ENCODE measurements around the gene DNAAF3.
A peak's percentile ranks its signal among the peaks of the same experiment; 100 is the strongest.
"Not testable (repeated sequence)": the region's sequence is repeated elsewhere in the genome, so short reads cannot be mapped to it uniquely, and the experiment has no call there.

Gene DNAAF3

DNA sequence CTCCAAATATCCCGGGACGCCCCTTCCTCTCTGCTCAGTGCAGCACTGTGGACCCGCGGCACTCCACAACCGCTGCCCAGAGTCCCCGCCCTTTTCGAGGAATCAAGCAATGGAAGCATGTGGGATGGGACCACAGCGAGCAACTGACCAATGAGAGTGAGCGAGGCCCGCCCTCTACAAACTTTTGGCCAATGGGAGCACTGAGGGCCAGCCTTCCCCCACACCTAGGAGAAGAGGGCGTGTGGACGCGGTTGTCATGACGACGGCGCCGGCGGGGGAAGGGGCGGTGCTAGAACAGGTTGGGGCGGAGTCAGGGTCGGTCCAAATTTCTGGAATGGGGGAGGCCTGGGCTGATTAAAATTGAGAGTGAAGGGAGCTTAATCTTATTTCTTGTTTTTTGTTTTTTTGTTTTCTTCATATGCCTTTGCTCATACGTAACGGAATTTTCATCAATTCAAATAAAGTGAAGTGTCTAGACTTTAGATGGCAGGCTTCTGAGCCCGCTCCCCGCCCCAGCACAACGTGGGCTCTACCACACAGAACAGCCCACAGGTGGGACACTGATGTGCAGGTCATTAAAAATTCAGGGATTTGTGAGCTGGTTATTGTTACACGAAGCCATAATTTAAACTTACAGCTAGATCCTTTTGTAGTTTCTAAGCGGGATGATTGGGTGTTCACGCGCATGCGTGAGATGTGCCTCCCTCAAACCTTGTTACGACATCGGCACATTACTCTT lies at the start of gene DNAAF3:
DNAAF3 (minus strand) TSS at position 84 of the 739 bp plus-strand sequence. CDS start 200 bp downstream, outside the sequence.
- H3K9me3 ChIP-seq (ENCODE audit: control insufficient read depth, low read depth, low read length), result no peaks in the 10 kb centered on the region
- no peaks in the 10 kb centered on the region for H3K36me3 ChIP-seq (ENCODE audit: control insufficient read depth, low read depth, low read length)
- peak within 1 kb of the TSS; percentile 89 for H3K27ac ChIP-seq (ENCODE audit: low read length)
- H3K9ac ChIP-seq (ENCODE audit: low read length), result peak within 1 kb of the TSS; percentile 61
- peaks cover 47% of the 10 kb centered on the region for H3K27me3 ChIP-seq (ENCODE audit: control insufficient read depth, insufficient read depth, low read length)
- H3K4me3 ChIP-seq (ENCODE audit: low read length), result peak within 1 kb of the TSS; percentile 71
- H3K4me1 ChIP-seq (ENCODE audit: control insufficient read depth, low read depth, low read length), result peaks cover 4% of the 10 kb centered on the region

- no peak overlapping the region for H3K9ac ChIP-seq (ENCODE audit: low read length)
- H3K9me3 ChIP-seq (ENCODE audit: control insufficient read depth, low read depth, low read length), result no peaks in the 10 kb centered on the region
- no peak overlapping the region for H3K27ac ChIP-seq (ENCODE audit: low read length)
- H3K4me3 ChIP-seq (ENCODE audit: low read length), result no peak overlapping the region
- H3K27me3 ChIP-seq (ENCODE audit: control insufficient read depth, insufficient read depth, low read length), result no peaks in the 10 kb centered on the region
- H3K4me1 ChIP-seq (ENCODE audit: control insufficient read depth, low read depth, low read length), result peaks cover 3% of the 10 kb centered on the region
- H3K36me3 ChIP-seq (ENCODE audit: control insufficient read depth, low read depth, low read length), result no peaks in the 10 kb centered on the region
Observed at GRCh38 chr19:55213547-55213946, 47.1 kb upstream of the DNAAF3 start.

DNA sequence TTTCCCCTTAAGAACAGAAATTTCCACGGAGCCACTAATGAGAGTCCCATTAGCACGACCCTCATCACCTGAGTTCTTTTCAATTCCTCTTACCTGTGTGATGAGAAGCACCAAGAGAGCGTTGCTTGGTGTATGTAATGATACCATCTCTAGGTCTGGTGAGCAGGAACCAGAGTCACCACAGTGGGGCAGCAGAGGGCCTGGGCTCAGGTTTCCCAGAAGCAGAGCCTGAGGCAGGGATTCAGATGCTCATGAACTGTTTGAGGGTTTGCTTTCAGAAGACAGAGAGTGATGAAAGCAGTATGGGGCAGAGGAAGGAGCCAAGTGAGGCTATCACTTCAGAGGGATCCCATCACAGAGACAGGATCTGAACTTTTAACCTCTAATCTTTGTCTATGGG lies 46.0 kb upstream of the DNAAF3 start:
- Histone ChIP-seq H3K9me3 (ENCODE audit: control insufficient read depth, low read depth, low read length) (no peaks in the 10 kb centered on the region), H3K4me3 (ENCODE audit: low read length) (no peak overlapping the region), H3K27me3 (ENCODE audit: control insufficient read depth, insufficient read depth, low read length) (no peaks in the 10 kb centered on the region), H3K9ac (ENCODE audit: low read length) (no peak overlapping the region), H3K27ac (ENCODE audit: low read length) (no peak overlapping the region), H3K4me1 (ENCODE audit: control insufficient read depth, low read depth, low read length) (peaks cover 3% of the 10 kb centered on the region), H3K36me3 (ENCODE audit: control insufficient read depth, low read depth, low read length) (no peaks in the 10 kb centered on the region)

DNA sequence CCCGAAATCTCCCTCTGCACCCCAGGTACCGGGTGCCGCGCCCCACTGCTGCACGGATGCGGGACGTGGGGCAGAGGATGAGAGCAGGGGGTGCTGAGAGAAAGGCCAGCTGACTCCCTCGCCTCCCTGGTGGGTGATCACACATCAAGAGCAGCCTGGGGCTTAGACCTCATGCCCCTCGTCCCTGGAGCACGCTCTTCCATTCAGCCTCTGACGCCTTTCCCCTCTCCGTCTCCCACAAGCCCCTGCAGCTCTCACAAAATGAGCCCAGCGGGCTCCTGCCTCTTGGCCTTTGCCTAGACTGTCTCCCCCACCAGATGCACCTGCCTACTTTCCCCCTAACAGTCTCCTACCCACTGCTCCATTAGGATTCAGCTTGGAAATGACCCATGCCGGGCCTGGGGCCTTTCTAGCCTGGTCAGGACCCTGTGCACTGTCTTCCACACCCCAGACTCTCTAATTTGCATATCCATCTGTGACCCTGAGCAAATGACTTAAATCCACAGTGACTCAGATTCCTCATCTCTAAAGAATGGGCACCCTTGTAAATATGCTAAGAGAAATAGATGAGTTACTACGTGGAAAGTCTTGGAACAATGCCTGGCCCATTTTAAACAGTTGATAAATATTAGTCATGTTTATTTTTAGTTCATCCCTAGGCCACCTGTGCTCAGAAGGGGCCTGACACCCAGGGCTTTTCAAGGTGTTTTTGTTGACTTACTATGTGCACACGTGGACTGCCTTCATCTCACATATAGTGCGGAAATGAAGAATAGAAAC lies 43.5 kb upstream of the DNAAF3 start:
- no peaks in the 10 kb centered on the region for H3K36me3 ChIP-seq (ENCODE audit: control insufficient read depth, low read depth, low read length)
- H3K27ac ChIP-seq (ENCODE audit: low read length), result no peak overlapping the region
- no peaks in the 10 kb centered on the region for H3K27me3 ChIP-seq (ENCODE audit: control insufficient read depth, insufficient read depth, low read length)
- H3K4me3 ChIP-seq (ENCODE audit: low read length), result no peak overlapping the region
- H3K9me3 ChIP-seq (ENCODE audit: control insufficient read depth, low read depth, low read length), result no peaks in the 10 kb centered on the region
- no peaks in the 10 kb centered on the region for H3K4me1 ChIP-seq (ENCODE audit: control insufficient read depth, low read depth, low read length)
- no peak overlapping the region for H3K9ac ChIP-seq (ENCODE audit: low read length)

- Histone ChIP-seq H3K27ac (ENCODE audit: low read length) (no peak within 1 kb of the TSS), H3K9ac (ENCODE audit: low read length) (no peak within 1 kb of the TSS), H3K9me3 (ENCODE audit: control insufficient read depth, low read depth, low read length) (no peaks in the 10 kb centered on the region), H3K4me1 (ENCODE audit: control insufficient read depth, low read depth, low read length) (no peaks in the 10 kb centered on the region), H3K4me3 (ENCODE audit: low read length) (no peak within 1 kb of the TSS), H3K36me3 (ENCODE audit: control insufficient read depth, low read depth, low read length) (no peaks in the 10 kb centered on the region), H3K27me3 (ENCODE audit: control insufficient read depth, insufficient read depth, low read length) (no peaks in the 10 kb centered on the region)
Observed at GRCh38 chr19:55208880-55209692, 42.7 kb upstream of the DNAAF3 start, which contains the start of gene PTPRH. Gene PTPRH (minus strand): TSS chr19:55209501. CDS start chr19:55209433, 68 bp downstream.

- H3K9ac ChIP-seq (ENCODE audit: low read length), result no peak overlapping the region
- no peaks in the 10 kb centered on the region for H3K9me3 ChIP-seq (ENCODE audit: control insufficient read depth, low read depth, low read length)
- H3K4me1 ChIP-seq (ENCODE audit: control insufficient read depth, low read depth, low read length), result no peaks in the 10 kb centered on the region
- no peak overlapping the region for H3K27ac ChIP-seq (ENCODE audit: low read length)
- no peak overlapping the region for H3K4me3 ChIP-seq (ENCODE audit: low read length)
- no peaks in the 10 kb centered on the region for H3K27me3 ChIP-seq (ENCODE audit: control insufficient read depth, insufficient read depth, low read length)
- H3K36me3 ChIP-seq (ENCODE audit: control insufficient read depth, low read depth, low read length), result no peaks in the 10 kb centered on the region
Observed at GRCh38 chr19:55206664-55207500, 40.5 kb upstream of the DNAAF3 start.

GRCh38 chr19:55202199-55202598 lies 35.8 kb upstream of the DNAAF3 start:
- H3K4me1 ChIP-seq (ENCODE audit: control insufficient read depth, low read depth, low read length); H3K36me3 ChIP-seq (ENCODE audit: control insufficient read depth, low read depth, low read length); H3K9ac ChIP-seq (ENCODE audit: low read length); H3K4me3 ChIP-seq (ENCODE audit: low read length); H3K9me3 ChIP-seq (ENCODE audit: control insufficient read depth, low read depth, low read length); H3K27ac ChIP-seq (ENCODE audit: low read length): not testable (repeated sequence)
- H3K27me3 ChIP-seq (ENCODE audit: control insufficient read depth, insufficient read depth, low read length), result peaks cover 10% of the 10 kb centered on the region

DNA sequence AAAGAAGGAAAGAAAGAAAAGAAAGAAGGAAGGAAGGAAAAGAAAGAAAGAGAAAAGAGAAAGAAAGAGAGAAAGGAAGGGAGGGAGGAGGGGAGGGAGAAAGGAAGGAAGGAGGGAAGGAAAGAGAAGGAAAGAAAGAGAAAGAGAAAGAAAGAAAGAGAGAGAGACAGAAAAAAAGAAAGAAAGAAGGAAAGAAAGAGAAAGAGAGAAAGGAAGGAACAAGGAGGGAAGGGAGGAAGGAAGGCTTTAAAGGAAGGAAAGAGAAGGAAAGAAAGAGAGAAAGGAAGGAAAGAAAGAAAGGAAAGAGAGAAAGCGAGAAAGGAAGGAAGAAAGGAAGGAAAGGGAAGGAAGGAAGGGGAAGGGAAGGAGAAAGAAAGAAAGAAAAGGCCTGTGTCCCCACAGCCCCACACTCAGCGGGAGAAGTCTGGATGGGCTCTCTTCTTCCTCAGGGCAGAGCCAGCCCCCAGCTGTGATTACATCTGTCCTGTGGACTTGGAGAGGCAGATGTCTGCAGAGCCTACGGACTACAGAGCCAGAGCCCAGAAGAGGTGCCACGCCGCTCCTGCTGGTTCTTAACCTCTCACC lies 33.3 kb upstream of the DNAAF3 start:
- Histone ChIP-seq H3K9me3 (ENCODE audit: control insufficient read depth, low read depth, low read length) (no peaks in the 10 kb centered on the region), H3K27ac (ENCODE audit: low read length) (no peak overlapping the region), H3K27me3 (ENCODE audit: control insufficient read depth, insufficient read depth, low read length) (peaks cover 10% of the 10 kb centered on the region), H3K9ac (ENCODE audit: low read length) (no peak overlapping the region), H3K4me1 (ENCODE audit: control insufficient read depth, low read depth, low read length) (no peaks in the 10 kb centered on the region), H3K36me3 (ENCODE audit: control insufficient read depth, low read depth, low read length) (no peaks in the 10 kb centered on the region), H3K4me3 (ENCODE audit: low read length) (no peak overlapping the region)

GRCh38 chr19:55198651-55199050 lies 32.2 kb upstream of the DNAAF3 start:
- H3K27ac ChIP-seq (ENCODE audit: low read length), result no peak overlapping the region
- H3K4me3 ChIP-seq (ENCODE audit: low read length), result no peak overlapping the region
- no peaks in the 10 kb centered on the region for H3K9me3 ChIP-seq (ENCODE audit: control insufficient read depth, low read depth, low read length)
- peaks cover 10% of the 10 kb centered on the region for H3K27me3 ChIP-seq (ENCODE audit: control insufficient read depth, insufficient read depth, low read length)
- H3K9ac ChIP-seq (ENCODE audit: low read length), result no peak overlapping the region
- no peaks in the 10 kb centered on the region for H3K4me1 ChIP-seq (ENCODE audit: control insufficient read depth, low read depth, low read length)
- H3K36me3 ChIP-seq (ENCODE audit: control insufficient read depth, low read depth, low read length), result no peaks in the 10 kb centered on the region

DNA sequence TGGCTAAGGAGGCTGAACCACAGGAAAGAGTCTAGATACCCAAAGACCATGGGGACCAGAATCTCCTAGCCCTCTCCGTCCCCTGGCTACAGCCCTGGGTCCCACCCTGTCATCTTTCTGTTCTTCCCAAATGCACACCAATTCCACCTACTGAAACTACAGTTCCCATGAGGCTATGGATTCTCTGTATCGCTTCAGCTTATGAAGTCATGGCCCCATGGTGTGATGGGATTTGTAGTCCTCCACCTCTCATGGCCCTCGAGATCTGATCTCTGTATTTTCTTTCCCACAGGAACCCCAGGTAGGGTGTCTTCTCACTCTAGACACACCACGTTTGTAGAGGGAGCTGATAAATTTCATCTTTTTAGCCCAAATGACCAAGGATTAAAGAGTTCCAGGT lies 31.1 kb upstream of the DNAAF3 start:
- H3K4me3 ChIP-seq (ENCODE audit: low read length), result no peak overlapping the region
- H3K9me3 ChIP-seq (ENCODE audit: control insufficient read depth, low read depth, low read length), result no peaks in the 10 kb centered on the region
- peaks cover 10% of the 10 kb centered on the region for H3K27me3 ChIP-seq (ENCODE audit: control insufficient read depth, insufficient read depth, low read length)
- H3K27ac ChIP-seq (ENCODE audit: low read length), result no peak overlapping the region
- H3K9ac ChIP-seq (ENCODE audit: low read length), result no peak overlapping the region
- no peaks in the 10 kb centered on the region for H3K36me3 ChIP-seq (ENCODE audit: control insufficient read depth, low read depth, low read length)
- H3K4me1 ChIP-seq (ENCODE audit: control insufficient read depth, low read depth, low read length), result no peaks in the 10 kb centered on the region

Data from iPS-18a (cell line).